Right ventricle myocardium superior (tissue), 1 donor: ENCODE results near the gene CDHR2. TPM values are rescaled to one million over a fixed set of nuclear protein-coding genes. Genes with fewer than 3 reads are reported as not detected.
A peak's percentile ranks its signal among the peaks of the same experiment; 100 is the strongest.
"Not testable (repeated sequence)": the region's sequence is repeated elsewhere in the genome, so short reads cannot be mapped to it uniquely, and the experiment has no call there.

ENCODE experiments used
- ATAC-seq: fragments of 200-7000 bp; cut with Tn5 transposase; one replicate; pipeline ENCODE4 v1.9.1; 2020; ENCODE audit warnings: mild to moderate bottlenecking; ENCODE audit not compliant: poor library complexity
- DNase-seq: peaks from one replicate; pipeline ENCODE4 v3.0.0-alpha.2; 2020
- intact Hi-C: fragments of 100-400 bp; cut with DNase I; formaldehyde crosslinking; loops from one replicate; pipeline ENCODE4 v1.11.2; 2022
- total RNA-seq: library from RNA; stranded (reverse); fragmentation: NEBNext Ultra II Directional; extraction: Animal tissue kit (Norgen Biotek cat#: 25700); gene quantifications from one replicate; pipeline ENCODE4 v1.2.1, GENCODE V29; 2021
- donor health status: DM: no; HTN: yes; CAD: no; lungs with severe emphysema.

The CDHR2 gene
- total RNA-seq, 1 donor from 2014 or later, result 0.19 TPM

GRCh38 chr5:176581361-176581760 is 32.2 kb downstream of the CDHR2 start:
- no peak for ATAC-seq
- no peak for DNase-seq
- intact Hi-C loops, result no loop called here

- DNase-seq, result no peak
- intact Hi-C loops, result no loop called here
- ATAC-seq, result no peak
Measured at GRCh38 chr5:176583076-176583475, 33.9 kb downstream of the CDHR2 start.

GRCh38 chr5:176587398-176587797 is 38.3 kb downstream of the CDHR2 start:
- intact Hi-C loops, result no loop called here
- DNase-seq, result no peak
- no peak for ATAC-seq

DNA sequence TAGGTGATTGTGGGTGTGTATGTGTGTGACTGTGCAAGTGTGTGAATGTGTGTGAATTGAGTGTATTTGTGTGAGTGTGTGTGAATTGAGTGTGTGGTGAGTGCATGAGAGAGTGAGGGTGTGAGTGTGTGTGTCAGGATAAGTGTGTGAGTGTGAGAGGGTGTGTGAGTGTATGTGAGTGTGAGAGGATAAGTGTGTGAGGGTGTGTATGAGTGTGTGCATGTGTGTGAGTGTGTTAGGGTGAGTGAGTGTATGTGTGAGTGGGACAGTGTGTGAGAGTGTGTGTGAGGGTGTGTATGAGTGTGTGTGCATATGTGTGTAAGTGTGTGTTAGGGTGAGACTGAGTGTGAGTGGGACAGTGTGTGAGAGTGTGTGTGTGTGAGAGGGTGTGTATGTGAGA is 39.2 kb downstream of the CDHR2 start:
- no peak for DNase-seq
- ATAC-seq, result no peak
- intact Hi-C loops, result no loop called here

DNA sequence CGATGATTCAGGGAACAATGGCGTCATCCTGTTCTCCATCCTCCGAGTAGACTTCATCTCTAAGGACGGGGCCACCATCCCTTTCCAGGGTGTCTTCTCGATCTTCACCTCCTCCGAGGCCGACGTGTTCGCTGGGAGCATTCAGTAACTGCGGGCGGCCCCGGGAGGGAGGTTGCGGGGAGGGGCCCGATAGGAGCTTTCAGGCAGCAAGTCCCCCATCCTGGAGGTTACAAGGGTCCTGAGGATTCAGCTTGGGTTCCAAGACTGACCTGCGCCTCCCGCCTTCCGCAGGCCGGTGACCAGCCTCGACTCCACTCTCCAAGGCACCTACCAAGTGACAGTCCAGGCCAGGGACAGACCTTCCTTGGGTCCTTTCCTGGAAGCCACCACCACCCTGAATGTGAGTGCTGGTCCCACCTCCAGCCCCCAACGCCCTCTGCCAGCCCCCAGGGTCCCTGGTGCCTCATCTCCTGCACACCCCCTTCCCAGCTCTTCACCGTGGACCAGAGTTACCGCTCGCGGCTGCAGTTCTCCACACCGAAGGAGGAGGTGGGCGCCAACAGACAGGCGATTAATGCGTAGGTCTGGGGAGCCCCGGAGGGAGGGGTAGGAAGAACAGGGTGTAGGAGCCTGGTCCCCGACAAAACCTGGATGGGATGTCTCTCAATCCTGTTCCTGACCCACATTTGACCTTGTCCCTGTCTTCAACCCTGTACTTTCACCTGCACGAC is 40.1 kb downstream of the CDHR2 start:
- intact Hi-C loops, result no loop called here
- ATAC-seq, result no peak
- DNase-seq, result no peak

DNA sequence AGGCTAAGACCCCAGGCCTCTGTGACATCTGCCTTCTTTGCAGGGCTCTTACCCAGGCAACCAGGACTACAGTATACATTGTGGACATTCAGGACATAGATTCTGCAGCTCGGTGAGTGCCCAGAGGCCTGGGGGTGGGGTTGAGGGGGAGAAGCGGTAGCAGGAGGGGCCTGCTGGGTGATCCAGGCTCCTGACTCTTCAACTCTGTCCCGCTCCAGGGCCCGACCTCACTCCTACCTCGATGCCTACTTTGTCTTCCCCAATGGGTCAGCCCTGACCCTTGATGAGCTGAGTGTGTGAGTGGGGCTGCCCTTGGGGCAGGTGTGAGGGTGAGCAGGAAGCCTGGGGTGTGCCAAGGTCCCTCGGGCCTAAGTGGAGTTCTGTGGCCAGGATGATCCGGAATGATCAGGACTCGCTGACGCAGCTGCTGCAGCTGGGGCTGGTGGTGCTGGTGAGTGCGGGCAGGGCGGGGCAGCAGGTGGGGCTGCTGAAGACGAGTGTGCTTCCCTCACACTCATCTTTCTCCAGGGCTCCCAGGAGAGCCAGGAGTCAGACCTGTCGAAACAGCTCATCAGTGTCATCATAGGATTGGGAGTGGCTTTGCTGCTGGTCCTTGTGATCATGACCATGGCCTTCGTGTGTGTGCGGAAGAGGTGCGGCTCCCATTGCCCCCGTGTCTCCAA is 41.0 kb downstream of the CDHR2 start:
- DNase-seq (no peak), ATAC-seq (no peak)
- intact Hi-C loops, result no loop called here

DNA sequence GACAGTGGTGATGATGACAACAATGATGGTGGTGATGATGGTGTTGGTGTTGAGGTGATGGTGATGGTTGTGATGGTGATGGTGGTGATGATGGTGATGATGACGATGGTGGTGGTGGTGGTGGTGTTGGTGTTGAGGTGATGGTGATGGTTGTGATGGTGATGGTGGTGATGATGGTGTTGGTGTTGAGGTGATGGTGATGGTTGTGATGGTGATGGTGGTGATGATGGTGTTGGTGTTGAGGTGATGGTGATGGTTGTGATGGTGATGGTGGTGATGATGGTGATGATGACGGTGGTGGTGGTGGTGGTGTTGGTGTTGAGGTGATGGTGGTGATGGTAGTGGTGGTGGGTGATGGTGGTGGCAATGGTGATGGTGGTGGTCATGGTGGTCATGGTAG is 42.5 kb downstream of the CDHR2 start:
- intact Hi-C loops, ATAC-seq, DNase-seq: not testable (repeated sequence)

- ATAC-seq (no peak), DNase-seq (no peak)
- intact Hi-C loops, result no loop called here
Measured at GRCh38 chr5:176592573-176592972, 43.4 kb downstream of the CDHR2 start.

DNA sequence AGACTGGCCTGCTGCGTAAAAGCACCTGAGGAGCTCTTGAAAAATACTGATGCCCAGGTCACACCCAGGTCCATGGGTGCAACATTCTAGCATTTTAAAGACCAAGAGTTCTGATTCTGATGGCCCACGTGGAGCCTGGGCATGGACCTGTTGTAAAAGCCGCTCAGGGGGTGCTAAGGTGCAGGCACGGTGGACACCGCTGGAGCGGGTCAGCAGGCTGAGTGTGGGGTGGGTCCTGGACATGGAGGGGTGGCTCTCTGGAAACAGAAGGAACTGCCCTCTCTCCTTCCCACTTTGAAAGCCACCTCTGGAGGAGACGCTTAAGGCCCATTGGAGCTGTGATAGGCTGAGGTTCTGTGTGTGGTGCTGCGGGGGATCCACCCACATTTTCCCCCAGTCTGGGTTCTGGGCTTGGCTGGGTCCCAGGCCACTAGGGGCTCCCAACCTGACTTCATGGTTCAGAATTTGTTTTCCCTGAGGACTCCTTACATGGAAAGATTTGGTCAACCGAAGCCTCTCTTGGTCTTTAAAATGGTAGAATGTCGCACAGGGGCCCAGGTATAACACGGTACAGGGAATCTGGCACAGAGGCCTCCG is 44.2 kb downstream of the CDHR2 start:
- DNase-seq (no peak), ATAC-seq (no peak)
- intact Hi-C loops, result no loop called here

DNA sequence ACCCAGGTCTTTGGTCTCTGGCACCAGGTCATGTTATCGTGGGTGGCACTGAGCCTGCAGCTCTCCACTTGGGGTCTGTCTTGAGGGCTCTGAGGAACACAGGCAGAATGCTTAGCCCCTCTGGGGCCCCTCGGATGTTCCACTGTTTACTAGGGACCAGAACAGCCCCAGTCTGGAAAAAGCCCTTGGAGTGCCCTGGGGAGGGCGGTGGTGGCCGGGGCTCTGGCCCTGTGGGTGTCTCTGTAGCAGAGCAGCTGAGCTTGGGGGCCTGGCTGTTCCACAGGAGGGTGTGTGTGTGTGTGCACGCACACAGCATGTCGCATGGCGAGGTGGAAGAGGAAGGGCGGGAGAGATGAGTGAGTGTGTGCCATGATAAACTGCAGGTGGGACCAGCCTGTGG is 45.4 kb downstream of the CDHR2 start:
- intact Hi-C loops, result no loop called here
- DNase-seq (no peak), ATAC-seq (no peak)

DNA sequence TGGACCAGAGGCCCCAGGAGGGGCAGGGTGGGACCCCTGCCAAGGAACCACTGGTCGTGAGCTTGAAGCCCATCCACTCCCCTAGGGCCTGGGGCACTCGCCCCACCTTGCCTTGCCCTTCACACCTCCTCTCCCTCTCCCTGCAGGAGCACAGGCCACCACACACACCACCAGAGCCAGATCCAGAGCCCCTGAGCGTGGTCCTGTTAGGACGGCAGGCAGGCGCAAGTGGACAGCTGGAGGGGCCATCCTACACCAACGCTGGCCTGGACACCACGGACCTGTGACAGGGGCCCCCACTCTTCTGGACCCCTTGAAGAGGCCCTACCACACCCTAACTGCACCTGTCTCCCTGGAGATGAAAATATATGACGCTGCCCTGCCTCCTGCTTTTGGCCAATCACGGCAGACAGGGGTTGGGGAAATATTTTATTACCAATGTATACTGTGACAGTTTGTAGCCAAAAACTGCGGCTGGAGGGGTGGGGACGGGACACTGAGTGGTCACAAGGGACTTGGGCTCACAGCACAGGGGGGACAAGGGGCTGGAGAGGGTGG is 46.3 kb downstream of the CDHR2 start:
- ATAC-seq (no peak), DNase-seq (no peak)
- intact Hi-C loops, result no loop called here

DNA sequence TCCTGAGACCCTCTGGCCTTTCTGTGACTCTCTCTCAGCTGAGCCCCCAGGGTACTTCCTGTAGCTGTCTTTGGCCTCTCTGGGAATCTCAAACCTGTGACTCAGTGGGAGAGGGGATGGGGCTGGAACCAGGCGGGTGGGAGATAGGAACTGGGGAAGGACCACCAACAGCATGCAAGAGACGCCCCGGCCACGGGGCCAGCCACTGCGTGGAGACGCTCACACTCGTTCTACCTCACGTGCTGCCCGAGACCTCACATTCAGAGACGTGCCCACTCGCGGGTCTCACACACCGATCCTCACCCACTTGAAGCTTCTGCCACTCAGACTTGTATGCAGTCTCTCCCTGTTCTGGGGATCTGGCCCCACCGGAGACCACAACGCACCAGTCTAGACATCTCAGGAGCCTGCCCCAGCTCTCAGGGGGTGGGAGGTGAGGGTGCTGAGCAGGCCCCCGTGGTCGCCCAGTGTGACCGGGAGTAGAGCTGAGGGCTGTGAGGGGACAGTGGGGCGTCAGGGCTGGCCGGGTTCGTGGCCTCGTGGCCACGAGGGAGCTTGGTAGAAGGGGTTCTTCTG is 47.0 kb downstream of the CDHR2 start:
- intact Hi-C loops, result no loop called here
- ATAC-seq (no peak), DNase-seq (no peak)

GRCh38 chr5:176596689-176597416 is 47.7 kb downstream of the CDHR2 start:
- intact Hi-C loops, result no loop called here
- peak; percentile 89 for ATAC-seq
- peak; percentile 59 for DNase-seq

DNA sequence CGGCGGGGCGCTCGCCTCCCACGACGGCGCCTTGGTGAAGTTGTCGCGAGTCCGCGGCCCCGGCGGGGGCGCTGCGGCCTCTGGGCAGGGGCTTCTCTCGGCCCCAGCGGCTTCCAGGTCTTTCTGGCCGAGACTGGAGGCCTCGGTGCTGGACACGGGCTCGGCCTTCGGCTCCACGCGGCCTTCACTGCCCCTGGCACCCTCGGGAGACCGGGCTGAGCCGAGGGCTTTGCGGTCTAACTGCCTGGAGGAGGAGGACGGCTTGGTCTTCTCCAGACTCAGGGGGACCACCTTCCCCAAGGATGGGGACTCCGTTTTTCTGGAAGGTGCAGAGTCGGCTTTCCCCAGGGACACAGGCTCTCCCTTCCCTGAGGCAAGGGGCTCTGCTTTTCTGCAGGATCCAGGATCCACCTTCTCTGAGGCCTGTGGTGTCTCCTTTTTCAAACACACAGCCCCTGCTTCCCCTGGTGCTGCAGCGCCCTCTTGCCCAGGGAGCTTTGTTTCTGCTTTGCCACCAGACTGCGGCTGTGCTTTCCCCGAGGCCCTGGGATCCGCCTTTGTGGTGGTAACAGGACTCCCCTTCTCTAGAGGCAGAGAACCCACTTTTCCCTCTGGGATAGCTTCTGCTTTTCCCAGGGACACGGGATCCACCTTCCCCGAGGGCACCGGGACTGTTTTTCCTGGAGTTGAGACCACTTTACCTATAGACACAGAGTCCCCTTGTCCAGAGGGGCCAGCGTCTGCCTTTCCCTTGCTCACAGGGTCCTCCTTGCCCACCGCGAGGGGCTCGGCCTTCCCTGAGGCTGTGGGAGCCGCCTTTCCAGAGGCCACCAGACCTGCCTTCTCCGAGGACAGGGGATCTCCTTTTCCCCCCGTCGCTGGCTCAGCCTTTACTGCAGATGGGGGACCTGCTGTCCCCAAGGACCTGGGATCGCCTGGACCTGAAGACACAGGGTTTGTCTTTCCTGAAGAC is 48.6 kb downstream of the CDHR2 start:
- ATAC-seq (no peak), DNase-seq (no peak)

DNA sequence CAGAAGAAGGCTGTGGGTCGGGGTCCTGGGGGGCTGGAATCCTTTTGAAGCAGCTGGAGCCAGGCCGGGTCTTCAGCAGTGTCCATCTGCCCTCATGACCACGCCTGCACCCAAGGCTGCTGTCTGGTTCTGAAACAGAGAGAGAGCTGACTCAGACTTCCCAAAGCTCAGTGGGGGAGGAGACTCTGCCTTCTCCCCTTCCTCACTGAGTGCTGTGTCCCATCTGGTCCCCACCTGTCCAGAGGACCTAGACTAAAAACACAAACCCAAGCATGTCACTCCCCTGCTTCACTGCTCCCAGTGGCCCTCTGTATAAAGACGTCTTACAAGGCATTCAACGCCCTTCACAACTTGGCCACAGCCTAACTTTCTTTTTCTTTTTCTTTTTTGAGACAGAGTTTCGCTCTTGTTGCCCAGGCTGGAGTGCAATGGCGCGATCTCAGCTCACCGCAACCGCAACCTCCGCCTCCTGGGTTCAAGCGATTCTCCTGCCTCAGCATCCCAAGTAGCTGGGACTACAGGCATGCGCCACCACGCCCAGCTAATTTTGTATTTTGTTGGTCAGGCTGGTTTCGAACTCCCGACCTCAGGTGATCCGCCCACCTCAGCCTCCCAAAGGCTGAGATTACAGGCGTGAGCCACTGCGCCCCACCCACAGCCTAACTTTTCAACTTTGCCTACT is 50.7 kb downstream of the CDHR2 start:
- DNase-seq, intact Hi-C loops, ATAC-seq: not testable (repeated sequence)

More for the DNA sequence above, 48.6 kb downstream of the CDHR2 start:
- intact Hi-C loops, result no loop called here

DNA sequence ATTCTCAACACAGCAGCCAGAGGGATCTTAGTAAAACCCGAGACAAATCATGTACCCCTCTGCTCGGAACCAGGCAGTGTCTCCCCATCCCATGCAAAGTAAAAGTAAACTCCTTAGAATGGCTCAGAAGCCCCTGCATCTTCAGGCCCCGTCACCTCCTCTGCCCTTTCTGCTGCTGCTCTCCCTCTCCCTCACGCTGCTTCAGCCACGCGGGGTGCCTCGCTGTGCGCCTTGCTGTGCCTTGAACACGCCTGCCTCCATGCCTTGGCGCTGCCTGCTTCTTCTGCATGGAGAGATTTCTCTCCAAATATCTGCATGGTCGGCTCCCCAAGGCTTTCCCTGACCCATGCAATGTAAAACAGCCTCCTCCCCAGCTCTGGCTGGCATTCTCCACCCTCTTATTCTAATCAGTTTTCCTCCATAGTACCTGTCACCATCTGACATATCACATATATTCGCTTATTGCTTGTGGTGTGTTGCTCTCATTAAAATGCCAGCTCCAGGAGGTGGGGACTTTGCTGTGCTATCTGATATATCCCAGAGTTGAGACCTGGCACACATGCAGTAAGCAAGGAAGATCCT is 52.9 kb downstream of the CDHR2 start:
- ATAC-seq, result no peak
- DNase-seq, result no peak
- intact Hi-C loops, result no loop called here

DNA sequence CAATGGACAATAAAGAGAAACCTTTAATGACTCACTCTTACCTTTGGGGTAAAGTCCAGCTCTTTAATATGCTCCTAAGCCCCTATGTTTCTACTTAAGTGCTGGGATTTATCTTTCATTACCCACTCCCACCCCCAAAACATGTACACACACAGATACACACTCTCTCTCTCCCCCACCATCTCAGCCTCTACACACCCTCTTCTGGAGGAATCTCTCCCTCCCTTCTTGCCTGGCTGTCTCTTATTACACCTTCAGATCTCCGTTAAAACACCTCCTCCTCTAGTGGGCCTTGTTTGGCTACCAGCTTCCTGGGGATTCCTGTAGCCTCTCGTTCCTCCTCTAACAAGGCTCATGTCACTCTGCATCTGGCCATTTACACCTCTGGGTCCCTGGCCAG is 53.9 kb downstream of the CDHR2 start:
- DNase-seq (no peak), ATAC-seq (no peak)
- intact Hi-C loops, result no loop called here
